GM13976 (cell line): ENCODE results near the gene DOHH.

Experiments used
- DNase-seq: peaks from one replicate; pipeline ENCODE4 v3.0.0; 2012; ENCODE audit warnings: low spot score
- in situ Hi-C: fragments of 300-500 bp; cut with MboI; formaldehyde crosslinking; loops from one replicate; pipeline ENCODE4 v1.12.0; 2022; ENCODE audit warnings: low sequenced_read_pairs, mixed read lengths, inconsistent platforms; ENCODE audit not compliant: unreplicated experiment
- TF ChIP-seq, protein P1 (sequence below): IDR thresholded peaks from 2 replicates; pipeline ENCODE4 v1.5.1; 2012; ENCODE audit warnings: borderline replicate concordance, mild to moderate bottlenecking; ENCODE audit not compliant: insufficient read depth; ENCODE audit errors: extremely low read depth, missing control alignments, control extremely low read depth

The DOHH gene

DNA sequence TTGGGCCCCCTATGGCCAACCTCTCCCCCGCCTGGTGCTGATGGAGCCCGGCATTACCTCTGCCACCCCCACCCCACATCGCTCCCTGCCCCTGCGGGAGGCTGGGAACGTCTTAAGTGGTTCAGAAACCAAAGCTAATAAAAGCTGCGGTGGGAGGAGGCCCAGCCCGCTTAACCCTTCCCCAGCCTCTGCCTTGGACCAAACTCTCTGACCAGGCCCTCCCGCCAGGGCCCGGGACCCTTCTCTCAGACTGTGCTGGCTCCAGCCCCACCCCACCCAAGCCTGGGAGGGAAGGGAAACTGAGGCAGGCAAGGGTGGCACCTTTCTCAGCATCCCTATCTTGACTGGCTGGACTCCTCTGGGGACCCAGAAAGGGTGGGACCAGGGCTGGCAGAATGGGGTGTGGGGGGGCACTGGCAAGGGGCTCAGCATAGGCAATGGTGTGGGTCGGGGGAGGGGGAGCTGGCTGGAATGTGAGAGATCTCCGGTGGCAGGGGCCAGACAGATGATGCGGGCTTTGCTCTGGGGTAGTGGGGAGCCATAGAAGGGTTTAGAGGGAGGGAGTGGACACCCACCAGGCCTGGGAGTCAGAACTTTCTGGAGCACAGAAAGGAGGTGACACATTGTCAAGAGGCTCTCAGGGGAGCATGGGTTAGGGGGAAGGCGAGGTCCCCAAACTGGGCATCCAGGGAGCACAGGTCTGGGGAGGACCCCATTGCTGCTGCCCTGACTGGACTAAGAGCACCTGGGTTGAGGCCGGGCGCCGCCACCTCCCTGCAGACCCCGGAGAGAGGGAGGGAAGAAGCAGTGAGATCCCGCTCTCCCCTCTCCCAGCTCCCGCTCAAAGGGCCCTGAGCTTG is 42.0 kb downstream of the DOHH start:
- DNase-seq, result no peak
- TF ChIP-seq, protein P1, sequence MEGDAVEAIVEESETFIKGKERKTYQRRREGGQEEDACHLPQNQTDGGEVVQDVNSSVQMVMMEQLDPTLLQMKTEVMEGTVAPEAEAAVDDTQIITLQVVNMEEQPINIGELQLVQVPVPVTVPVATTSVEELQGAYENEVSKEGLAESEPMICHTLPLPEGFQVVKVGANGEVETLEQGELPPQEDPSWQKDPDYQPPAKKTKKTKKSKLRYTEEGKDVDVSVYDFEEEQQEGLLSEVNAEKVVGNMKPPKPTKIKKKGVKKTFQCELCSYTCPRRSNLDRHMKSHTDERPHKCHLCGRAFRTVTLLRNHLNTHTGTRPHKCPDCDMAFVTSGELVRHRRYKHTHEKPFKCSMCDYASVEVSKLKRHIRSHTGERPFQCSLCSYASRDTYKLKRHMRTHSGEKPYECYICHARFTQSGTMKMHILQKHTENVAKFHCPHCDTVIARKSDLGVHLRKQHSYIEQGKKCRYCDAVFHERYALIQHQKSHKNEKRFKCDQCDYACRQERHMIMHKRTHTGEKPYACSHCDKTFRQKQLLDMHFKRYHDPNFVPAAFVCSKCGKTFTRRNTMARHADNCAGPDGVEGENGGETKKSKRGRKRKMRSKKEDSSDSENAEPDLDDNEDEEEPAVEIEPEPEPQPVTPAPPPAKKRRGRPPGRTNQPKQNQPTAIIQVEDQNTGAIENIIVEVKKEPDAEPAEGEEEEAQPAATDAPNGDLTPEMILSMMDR, result no peak
- in situ Hi-C loops, result no loop called here

DNA sequence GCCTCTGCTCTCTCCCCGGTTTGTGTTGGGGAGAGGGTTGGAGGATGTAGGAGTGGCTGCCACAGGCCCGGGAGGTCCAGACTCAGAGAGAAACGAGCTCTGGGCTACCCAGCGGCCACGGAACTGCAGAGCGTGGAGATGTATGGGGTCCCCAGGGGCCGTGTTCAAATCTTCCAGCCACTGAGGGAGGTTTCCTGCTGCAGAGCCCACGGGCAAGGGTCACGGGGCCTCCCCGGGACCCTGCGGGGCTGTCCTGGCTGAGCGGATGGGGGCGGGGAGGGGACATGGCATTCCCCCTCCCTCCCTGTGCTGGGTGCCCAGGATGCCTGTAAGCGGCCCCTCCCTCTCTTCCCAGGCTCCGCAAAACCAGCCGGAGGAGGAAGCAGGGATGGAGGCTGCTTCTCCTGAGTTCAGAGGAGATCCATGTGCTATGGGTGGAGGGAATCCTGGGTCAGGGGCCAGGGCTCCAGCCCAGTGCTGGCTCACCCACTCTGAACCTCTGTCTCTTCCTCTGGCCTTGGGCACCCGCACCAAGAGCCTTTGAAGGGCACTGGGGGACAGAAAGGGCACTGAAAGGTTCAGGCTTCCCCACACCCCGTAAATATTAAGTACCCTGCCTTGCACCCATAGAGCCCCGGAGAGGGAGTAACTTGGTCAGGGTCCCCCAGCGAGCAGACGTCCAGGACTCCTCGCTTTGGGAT is 42.8 kb downstream of the DOHH start:
- TF ChIP-seq, protein P1, result no peak
- in situ Hi-C loops, result no loop called here
- DNase-seq, result no peak

DNA sequence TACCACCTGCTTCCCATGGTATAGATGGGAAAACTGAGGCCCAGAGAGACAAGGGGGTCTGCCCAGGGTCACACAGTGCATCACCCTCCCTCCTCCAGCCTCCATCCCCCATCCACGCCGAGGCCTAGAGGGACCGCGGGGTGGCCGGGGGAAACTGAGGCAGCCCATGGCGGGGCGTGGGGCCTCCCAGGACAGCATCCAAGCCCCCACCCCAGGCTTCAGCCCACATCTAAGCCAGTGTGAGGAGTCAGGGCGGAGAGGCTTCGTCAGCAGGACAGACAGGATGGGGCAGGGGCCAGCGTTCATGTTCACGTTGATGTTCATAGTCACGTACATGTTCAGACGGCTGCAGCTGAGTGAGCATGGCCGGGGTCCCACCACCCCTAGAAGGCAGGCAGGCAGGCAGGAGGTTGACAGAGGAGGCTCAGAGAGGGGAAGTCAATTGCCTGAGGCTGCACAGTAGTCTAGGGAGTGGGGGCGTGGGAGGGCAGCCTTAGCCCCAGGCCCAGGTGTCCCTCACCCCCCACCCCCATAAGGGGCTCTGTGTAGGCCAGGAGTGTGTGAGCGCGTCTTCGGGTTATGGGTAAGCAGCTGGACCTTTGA is 43.4 kb downstream of the DOHH start:
- TF ChIP-seq, protein P1, result no peak
- in situ Hi-C loops, result no loop called here

DNA sequence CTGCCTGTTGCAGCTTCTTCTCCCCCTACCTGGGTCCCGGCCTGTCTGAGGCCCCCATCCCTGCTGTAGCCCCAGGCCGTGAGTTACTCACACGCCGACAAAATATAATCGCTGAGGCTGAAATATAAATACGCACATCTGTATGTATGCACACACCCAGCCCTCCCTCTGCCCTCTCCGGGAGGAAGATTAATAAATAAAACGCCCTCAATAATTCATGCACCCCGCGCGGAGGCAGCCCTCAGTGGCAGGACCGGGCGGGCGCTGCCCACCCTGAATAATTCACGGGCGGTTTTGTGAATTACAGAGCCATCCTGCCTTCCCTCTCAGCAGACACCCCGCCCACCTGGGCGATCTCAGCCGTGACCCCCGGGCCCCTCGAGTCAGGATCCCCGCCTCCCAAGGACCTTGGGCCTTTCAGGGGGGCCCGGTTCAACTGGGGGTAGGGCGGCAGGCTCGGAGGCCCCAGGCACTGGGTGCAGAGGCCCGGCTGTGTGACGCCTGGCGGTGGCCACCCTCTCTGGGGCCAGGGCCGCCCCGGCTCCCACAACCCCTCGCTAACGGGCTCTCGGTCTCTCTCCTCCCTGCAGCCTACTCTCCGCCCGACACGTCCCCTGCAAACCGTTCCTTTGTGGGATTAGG is 44.4 kb downstream of the DOHH start:
- TF ChIP-seq, protein P1, result no peak
- in situ Hi-C loops, result no loop called here
- no peak for DNase-seq

More for the DNA sequence above, 43.4 kb downstream of the DOHH start:
- no peak for DNase-seq

DNA sequence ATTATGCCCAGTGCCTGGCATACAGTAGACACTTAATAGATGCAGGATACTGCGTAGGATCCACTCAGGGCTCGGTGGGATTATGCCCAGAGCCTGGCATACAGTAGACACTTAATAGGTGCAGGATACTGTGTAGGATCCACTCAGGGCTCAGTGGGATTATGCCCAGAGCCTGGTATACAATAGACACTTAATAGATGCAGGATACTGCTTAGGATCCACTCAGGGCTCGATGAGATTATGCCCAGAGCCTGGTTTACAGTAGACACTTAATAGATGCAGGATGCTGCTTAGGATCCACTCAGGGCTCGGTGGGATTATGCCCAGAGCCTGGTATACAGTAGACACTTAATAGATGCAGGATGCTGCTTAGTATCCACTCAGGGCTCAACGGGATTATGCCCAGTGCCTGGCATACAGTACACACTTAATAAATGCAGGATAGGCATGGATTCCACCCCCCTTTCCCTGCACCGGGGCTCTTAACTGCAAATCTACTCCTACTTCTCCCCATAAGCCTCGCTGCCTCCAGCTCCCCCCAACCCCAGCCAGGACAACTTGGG is 45.0 kb downstream of the DOHH start:
- DNase-seq, result no peak
- TF ChIP-seq, protein P1, result no peak
- in situ Hi-C loops, result no loop called here
